B cell (primary cell): ENCODE results near the gene GCFC2. TPM values are rescaled to one million over a fixed set of nuclear protein-coding genes. Genes with fewer than 3 reads are reported as not detected.

Experiments
- ATAC-seq: fragments of 200-7000 bp; cut with Tn5 transposase; one replicate; pipeline ENCODE4 v1.10.0; 2021; ENCODE audit warnings: low read depth, mild to moderate bottlenecking, moderate number of reproducible peaks, moderate library complexity
- CTCF ChIA-PET: fragments of 350-600 bp; sonication (Branson Sonifier 250); formaldehyde crosslinking; loops from one replicate; lab custom pipeline; 2021; ENCODE audit warnings: antibody characterized with exemption, inconsistent platforms; lab: Charles Lee
- POLR2A ChIA-PET: fragments of 350-600 bp; sonication (Branson Sonifier 250); formaldehyde crosslinking; loops from one replicate; lab custom pipeline; 2021; ENCODE audit warnings: antibody characterized with exemption; lab: Charles Lee
- DNase-seq: peaks from one replicate; pipeline ENCODE4 v3.0.0; 2013
- H2AFZ ChIP-seq: 2 replicates; pipeline ENCODE4 v1.6.1; 2012; ENCODE audit warnings: mild to moderate bottlenecking, low read depth, low read length; ENCODE audit not compliant: insufficient read depth, poor library complexity, severe bottlenecking
- H3K27ac ChIP-seq, 2 donors: 1 replicate in 1 of 2; 2 replicates in 1 of 2; pipeline ENCODE4 v1.5.1; 2012 to 2013; ENCODE audit warnings: low read length in 2 of 2, mild to moderate bottlenecking in 2 of 2, moderate library complexity in 1 of 2
- H3K27me3 ChIP-seq, 4 experiments: fragments of 200-600 bp in 1 of 4; sonication (generic) in 1 of 4; replicated peaks in 1 of 4; 1 replicate in 2 of 4; 2 replicates in 2 of 4; pipeline versions ENCODE4 v1.6.1 to v1.7.0; 2013 to 2016; ENCODE audit warnings: low read length in 3 of 4, mild to moderate bottlenecking in 2 of 4, mixed read lengths in 1 of 4, moderate library complexity in 1 of 4; ENCODE audit not compliant: insufficient read depth in 4 of 4, control insufficient read depth in 3 of 4; ENCODE audit errors: control extremely low read depth in 1 of 4
- H3K36me3 ChIP-seq, 2 experiments: replicated peaks in 1 of 2; 1 replicate in 1 of 2; 2 replicates in 1 of 2; pipeline versions ENCODE4 v1.6.1 to v1.7.1; 2013; ENCODE audit warnings: low read length in 1 of 2; ENCODE audit not compliant: insufficient read depth in 2 of 2, control insufficient read depth in 1 of 2; ENCODE audit errors: control extremely low read depth in 1 of 2, extremely low read depth in 1 of 2
- H3K4me1 ChIP-seq, 2 donors: fragments of 200-600 bp in 1 of 2; sonication (generic) in 1 of 2; 1 replicate in 1 of 2; 2 replicates in 1 of 2; pipeline versions ENCODE4 v1.5.1 to v1.6.1; 2013 to 2017; ENCODE audit warnings: low read length in 2 of 2; ENCODE audit not compliant: control insufficient read depth in 2 of 2, insufficient read depth in 2 of 2
- H3K4me2 ChIP-seq: replicated peaks from 2 replicates; pipeline ENCODE3; 2012; ENCODE audit warnings: mild to moderate bottlenecking, low read depth, low read length; ENCODE audit not compliant: poor library complexity, severe bottlenecking
- H3K4me3 ChIP-seq, 5 experiments: fragments of 200-600 bp in 1 of 5; sonication (generic) in 1 of 5; 1 replicate in 3 of 5; 2 replicates in 2 of 5; pipeline versions ENCODE4 v1.5.1 to v1.7.0; 2011 to 2016; ENCODE audit warnings: low read length in 4 of 5, mild to moderate bottlenecking in 4 of 5, low read depth in 2 of 5, control low read depth in 1 of 5, moderate library complexity in 1 of 5; ENCODE audit not compliant: insufficient read depth in 1 of 5; ENCODE audit errors: control extremely low read depth in 1 of 5, extremely low read depth in 1 of 5
- H3K79me2 ChIP-seq: fragments of 200-600 bp; sonication (generic); one replicate; pipeline ENCODE4 v1.6.0; 2016; ENCODE audit warnings: low read length; ENCODE audit not compliant: control insufficient read depth, insufficient read depth
- H3K9ac ChIP-seq: fragments of 200-600 bp; sonication (generic); 2 replicates; pipeline ENCODE4 v1.6.1; 2017; ENCODE audit warnings: mild to moderate bottlenecking, low read length, moderate library complexity
- H3K9me3 ChIP-seq, 3 donors: one replicate each; pipeline versions ENCODE4 v1.6.1 to v1.7.1; 2013; ENCODE audit warnings: low read length in 2 of 3; ENCODE audit not compliant: control insufficient read depth in 2 of 3, insufficient read depth in 1 of 3; ENCODE audit errors: control extremely low read depth in 1 of 3
- H4K20me1 ChIP-seq: 2 replicates; pipeline ENCODE4 v1.6.0; 2012; ENCODE audit warnings: mild to moderate bottlenecking, low read length; ENCODE audit not compliant: insufficient read depth, control insufficient read depth, poor library complexity, severe bottlenecking
- H3K27ac Mint-ChIP-seq: one replicate; pipeline ENCODE4 v1.8.0; 2021; ENCODE audit warnings: mixed read lengths
- H3K27me3 Mint-ChIP-seq: one replicate; pipeline ENCODE4 v1.8.0; 2021; ENCODE audit warnings: mixed read lengths
- H3K4me1 Mint-ChIP-seq: one replicate; pipeline ENCODE4 v1.8.0; 2021; ENCODE audit warnings: mixed read lengths
- H3K4me3 Mint-ChIP-seq: one replicate; pipeline ENCODE4 v1.8.0; 2021; ENCODE audit warnings: mixed read lengths
- H3K9me3 Mint-ChIP-seq: one replicate; pipeline ENCODE4 v1.8.0; 2022; ENCODE audit warnings: mixed read lengths; ENCODE audit not compliant: insufficient read depth
- EZH2 ChIP-seq: IDR thresholded peaks from 2 replicates; pipeline ENCODE4 v1.6.1; 2012; ENCODE audit warnings: borderline replicate concordance, low read depth, mild to moderate bottlenecking, moderate library complexity, low read length; ENCODE audit not compliant: insufficient read depth, poor library complexity, severe bottlenecking
- WGBS: methylation state at CpG from one replicate; pipeline ENCODE4 v1.1.5; 2013; ENCODE audit warnings: missing lambda C conversion rate; ENCODE audit not compliant: insufficient coverage; 5-methylcytosine and 5-hydroxymethylcytosine counted together
- intact Hi-C: fragments of 100-400 bp; cut with micrococcal nuclease; formaldehyde crosslinking; loops from one replicate; pipeline ENCODE4 v1.10.0; 2022
- polyA plus RNA-seq: library from polyadenylated mRNA; depleted of rRNA; stranded (reverse); fragments of >200 nt; gene quantifications from 2 replicates; pipeline ENCODE4 v1.2.3, GENCODE V29; 2012
- total RNA-seq, 2 donors: library from RNA; stranded (reverse); fragments of 120-200 nt in 1 of 2; gene quantifications; 1 replicate in 1 of 2; 2 replicates in 1 of 2; pipeline versions ENCODE4 v1.2.3 to v1.2.4, GENCODE V29; 2013 to 2022
- TF ChIP-seq, protein P1 (sequence below): fragments of 200-600 bp; IDR thresholded peaks from one replicate; pipeline ENCODE4 v1.8.0; 2022; ENCODE audit warnings: antibody characterized with exemption, mild to moderate bottlenecking

Gene GCFC2
- total and polyA plus RNA-seq, 2 donors (not counting 1 experiment from before 2014, with no cell fraction given), result 11.9 to 20.4 TPM

DNA sequence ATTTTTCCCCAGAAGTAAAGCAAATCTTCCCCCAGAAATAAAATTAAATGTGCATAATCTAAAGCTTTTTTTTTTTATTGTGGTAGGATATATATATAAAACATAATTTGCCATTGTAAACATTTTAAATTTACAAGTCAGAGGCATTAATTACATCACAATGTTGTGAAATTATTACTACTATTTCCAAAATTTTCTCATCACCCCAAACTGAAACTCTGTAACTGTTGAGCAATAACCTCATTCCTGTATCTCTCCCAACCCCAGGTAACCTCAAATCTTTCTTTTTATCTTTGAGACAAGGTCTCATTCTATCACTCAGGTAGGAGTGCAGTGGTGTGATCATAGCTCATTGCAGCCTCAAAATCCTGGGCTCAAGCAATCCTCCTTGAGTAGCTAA lies 52.9 kb downstream of the GCFC2 start:
- H3K4me1 Mint-ChIP-seq, result peaks cover 4% of the 10 kb centered on the region
- peaks cover 12 to 81% of the 10 kb centered on the region in 2 experiments for H3K36me3 ChIP-seq
- H3K79me2 ChIP-seq, result peaks cover 9% of the 10 kb centered on the region

DNA sequence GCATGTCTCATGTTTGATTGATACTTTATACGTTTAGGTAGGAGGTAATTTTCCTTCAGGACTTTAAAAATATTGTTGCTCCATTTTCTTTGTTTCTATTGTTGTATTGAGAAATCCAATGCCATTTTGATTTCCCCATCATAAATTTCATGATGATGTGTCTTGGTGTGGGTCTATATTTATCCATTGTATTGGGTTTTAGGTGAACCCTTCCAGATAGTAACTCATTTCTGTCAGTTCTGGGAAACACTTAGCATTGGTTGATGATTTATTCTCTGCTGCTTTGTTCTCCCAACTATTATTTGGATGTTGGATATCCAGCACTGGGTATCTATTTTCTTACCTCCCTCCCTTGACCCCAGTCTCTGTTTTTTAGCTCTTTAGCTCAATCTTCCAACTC lies 54.2 kb downstream of the GCFC2 start:
- Histone ChIP-seq H4K20me1 (no peaks in the 10 kb centered on the region), H3K4me2 (no peak overlapping the region), H3K36me3 (peaks cover 12 to 85% of the 10 kb centered on the region in 2 experiments), H3K79me2 (peaks cover 9% of the 10 kb centered on the region), H3K27ac (no peak overlapping the region), H3K4me1 (no peaks in the 10 kb centered on the region), H3K27me3 (no peaks in the 10 kb centered on the region), H2AFZ (no peak overlapping the region), H3K9ac (no peak overlapping the region), H3K9me3 (peaks cover 0 to 11% (median 3%) of the 10 kb centered on the region in 3 donors), H3K4me3 (no peak overlapping the region)
- ChIA-PET CTCF (interaction anchor here (1.6 to 3.0 kb wide), 2 partner anchors 15 to 29 kb away, joined by 5 to 15 read pairs; no protein-coding TSS in a partner anchor), POLR2A (no interaction called here)
- Mint-ChIP-seq H3K27ac (no peak overlapping the region), H3K9me3 (peaks cover 11% of the 10 kb centered on the region), H3K27me3 (no peaks in the 10 kb centered on the region), H3K4me1 (peaks cover 4% of the 10 kb centered on the region), H3K4me3 (no peak overlapping the region)
- intact Hi-C loops, result no loop called here
- no CpG with 5 or more reads among the region's 1 CpG for WGBS
- ATAC-seq (no peak), DNase-seq (no peak)
- TF ChIP-seq EZH2, result no peak
- TF ChIP-seq, protein P1, sequence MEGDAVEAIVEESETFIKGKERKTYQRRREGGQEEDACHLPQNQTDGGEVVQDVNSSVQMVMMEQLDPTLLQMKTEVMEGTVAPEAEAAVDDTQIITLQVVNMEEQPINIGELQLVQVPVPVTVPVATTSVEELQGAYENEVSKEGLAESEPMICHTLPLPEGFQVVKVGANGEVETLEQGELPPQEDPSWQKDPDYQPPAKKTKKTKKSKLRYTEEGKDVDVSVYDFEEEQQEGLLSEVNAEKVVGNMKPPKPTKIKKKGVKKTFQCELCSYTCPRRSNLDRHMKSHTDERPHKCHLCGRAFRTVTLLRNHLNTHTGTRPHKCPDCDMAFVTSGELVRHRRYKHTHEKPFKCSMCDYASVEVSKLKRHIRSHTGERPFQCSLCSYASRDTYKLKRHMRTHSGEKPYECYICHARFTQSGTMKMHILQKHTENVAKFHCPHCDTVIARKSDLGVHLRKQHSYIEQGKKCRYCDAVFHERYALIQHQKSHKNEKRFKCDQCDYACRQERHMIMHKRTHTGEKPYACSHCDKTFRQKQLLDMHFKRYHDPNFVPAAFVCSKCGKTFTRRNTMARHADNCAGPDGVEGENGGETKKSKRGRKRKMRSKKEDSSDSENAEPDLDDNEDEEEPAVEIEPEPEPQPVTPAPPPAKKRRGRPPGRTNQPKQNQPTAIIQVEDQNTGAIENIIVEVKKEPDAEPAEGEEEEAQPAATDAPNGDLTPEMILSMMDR, result no peak

More for the DNA sequence above, 52.9 kb downstream of the GCFC2 start:
- Histone ChIP-seq H4K20me1 (no peaks in the 10 kb centered on the region), H3K9ac (no peak overlapping the region), H3K27me3 (no peaks in the 10 kb centered on the region), H3K4me1 (no peaks in the 10 kb centered on the region), H3K9me3 (peaks cover 0 to 11% (median 3%) of the 10 kb centered on the region in 3 donors), H3K4me2 (no peak overlapping the region), H3K4me3 (no peak overlapping the region), H3K27ac (no peak overlapping the region), H2AFZ (no peak overlapping the region)
- Mint-ChIP-seq H3K4me3 (no peak overlapping the region), H3K27ac (no peak overlapping the region), H3K9me3 (peaks cover 11% of the 10 kb centered on the region), H3K27me3 (no peaks in the 10 kb centered on the region)
- DNase-seq (no peak), ATAC-seq (no peak)
- CTCF ChIA-PET, result interaction anchor here (0.6 to 1.1 kb wide), 2 partner anchors 19 to 97 kb away, joined by 3 read pairs; partner anchors contain the start of gene EVA1A
- TF ChIP-seq, protein P1, result no peak
- TF ChIP-seq EZH2, result no peak
- intact Hi-C loops, result no loop called here
- POLR2A ChIA-PET, result interaction anchor here (0.6 kb wide), 1 partner anchor 9 kb away, joined by 5 read pairs; no protein-coding TSS in a partner anchor
